ENCODE data around the gene RARG.

The RARG gene

GRCh38 chr12:53180220-53180930, 51.6 kb downstream of the RARG start, which contains the start of the genes CSAD and ZNF740:
CSAD (minus strand) TSS chr12:53180925; CDS start chr12:53173470, 7,455 bp downstream.
ZNF740 (plus strand) TSS chr12:53180722; CDS start chr12:53181984, 1,262 bp downstream.
- TF ChIP-seq ZFX (IDR thresholded peaks at IDR 0.05; ENCODE audit: borderline replicate concordance) (no peak), CTCF (IDR thresholded peaks at IDR 0.05) (no peak; the same call in 1 of the 2 replicates)
- peak within 1 kb of the TSS; percentile 98 for H3K27ac ChIP-seq

GRCh38 chr12:53179687-53180219, 52.3 kb downstream of the RARG start:
- TF ChIP-seq ZFX (IDR thresholded peaks at IDR 0.05; ENCODE audit: borderline replicate concordance) (no peak), CTCF (IDR thresholded peaks at IDR 0.05) (no peak)
- H3K27ac ChIP-seq: peak overlapping the region; percentile 98

GRCh38 chr12:53178803-53179202, 53.2 kb downstream of the RARG start:
- H3K27ac ChIP-seq: peak overlapping the region; percentile 98

- peak overlapping the region; percentile 98 for H3K27ac ChIP-seq
Observed at GRCh38 chr12:53177447-53177846, 54.6 kb downstream of the RARG start.

- no peak for TF ChIP-seq ZFX (IDR thresholded peaks at IDR 0.05; ENCODE audit: borderline replicate concordance)
- no peak for TF ChIP-seq CTCF (IDR thresholded peaks at IDR 0.05)
- H3K27ac ChIP-seq: no peak overlapping the region
Observed at GRCh38 chr12:53176750-53177149, 55.3 kb downstream of the RARG start.

GRCh38 chr12:53174881-53175491, 57.0 kb downstream of the RARG start:
- TF ChIP-seq CTCF (IDR thresholded peaks at IDR 0.05) (peak; percentile 78), ZFX (IDR thresholded peaks at IDR 0.05; ENCODE audit: borderline replicate concordance) (no peak)
- peak overlapping the region; percentile 53 for H3K27ac ChIP-seq

- TF ChIP-seq ZFX (IDR thresholded peaks at IDR 0.05; ENCODE audit: borderline replicate concordance) (no peak), CTCF (IDR thresholded peaks at IDR 0.05) (no peak)
- no peak overlapping the region for H3K27ac ChIP-seq
Observed at GRCh38 chr12:53173085-53173715, 58.8 kb downstream of the RARG start.

- peak overlapping the region; percentile 36; the same call in 1 of the 2 replicates for H3K27ac ChIP-seq
- TF ChIP-seq CTCF (IDR thresholded peaks at IDR 0.05): no peak
- TF ChIP-seq ZFX (IDR thresholded peaks at IDR 0.05; ENCODE audit: borderline replicate concordance): no peak
Observed at GRCh38 chr12:53172352-53172751, 59.7 kb downstream of the RARG start.

All from 22Rv1 (cell line).